HepG2 (cell line): Measurements from ENCODE around the gene COQ4. TPM values are rescaled to one million over a fixed set of nuclear protein-coding genes. Genes with fewer than 3 reads are reported as not detected.

ENCODE experiments used
- AGO2 ChIP-seq: fragments of 200-400 bp; formaldehyde crosslinking; optimal IDR thresholded peaks from 2 replicates; pipeline ENCODE3; 2017; ENCODE audit warnings: mild to moderate bottlenecking, low read depth, low read length, moderate library complexity
- ETV5 ChIP-seq: IDR thresholded peaks from 2 replicates; pipeline ENCODE4 v1.6.1; 2018; ENCODE audit warnings: missing biosample characterization, missing genetic modification reagents, inconsistent platforms, borderline replicate concordance
- HNRNPH1 ChIP-seq: fragments of 200-400 bp; formaldehyde crosslinking; optimal IDR thresholded peaks from 2 replicates; pipeline ENCODE3; 2017; ENCODE audit warnings: mild to moderate bottlenecking, low read depth, low read length
- IKZF1 ChIP-seq: fragments of 450-650 bp; IDR thresholded peaks from 2 replicates; pipeline ENCODE4 v1.7.1; 2016
- NONO ChIP-seq, 2 experiments: fragments of 450-650 bp in 1 of 2; sonication (generic) in 1 of 2; formaldehyde crosslinking in 1 of 2; IDR thresholded peaks in 1 of 2; conservative IDR thresholded peaks in 1 of 2; 2 replicates each; pipeline versions ENCODE4 v1.6.1 to v1.8.0; 2017 to 2022; ENCODE audit warnings: mild to moderate bottlenecking in 1 of 2, missing genetic modification reagents in 1 of 2, moderate library complexity in 1 of 2
- NR2F1 ChIP-seq, 2 experiments: fragments of 450-650 bp in 1 of 2; formaldehyde crosslinking in 1 of 2; IDR thresholded peaks; 2 replicates each; pipeline versions ENCODE4 v1.5.0 to v1.6.1; 2016 to 2020; ENCODE audit warnings: mild to moderate bottlenecking in 1 of 2, missing compliant biosample characterization in 1 of 2, missing genetic modification reagents in 1 of 2, moderate library complexity in 1 of 2
- RNF2 ChIP-seq: fragments of 450-650 bp; conservative IDR thresholded peaks from 2 replicates; pipeline ENCODE4 v1.6.1; 2016; ENCODE audit warnings: low read depth
- SETDB1 ChIP-seq: sonication (generic); formaldehyde crosslinking; IDR thresholded peaks from 2 replicates; pipeline ENCODE4 v1.5.1; 2020; ENCODE audit warnings: missing genetic modification reagents, mild to moderate bottlenecking, borderline replicate concordance
- THAP11 ChIP-seq: IDR thresholded peaks from 2 replicates; pipeline ENCODE4 v1.6.1; 2016; ENCODE audit warnings: missing biosample characterization, missing genetic modification reagents
- XRCC5 ChIP-seq: fragments of 200-400 bp; formaldehyde crosslinking; optimal IDR thresholded peaks from 2 replicates; pipeline ENCODE3; 2017; ENCODE audit warnings: mild to moderate bottlenecking, low read length
- ZNF761 ChIP-seq: sonication (generic); formaldehyde crosslinking; conservative IDR thresholded peaks from 2 replicates; pipeline ENCODE4 v1.4.0; 2020; ENCODE audit warnings: mild to moderate bottlenecking, missing genetic modification reagents
- ZNF891 ChIP-seq: sonication (generic); formaldehyde crosslinking; IDR thresholded peaks from 2 replicates; pipeline ENCODE4 v1.5.0; 2020; ENCODE audit warnings: mild to moderate bottlenecking, missing genetic modification reagents
- polyA plus RNA-seq, 8 experiments: library from polyadenylated mRNA; depleted of rRNA in 3 of 8; stranded (reverse) in 7 of 8; unstranded in 1 of 8; fragments of >200 nt; fragmentation: Illumina TruSeq in 4 of 8; extraction: Trizol in 4 of 8; gene quantifications; 2 replicates each; pipeline versions ENCODE4 v1.2.1 to v1.2.3, GENCODE V29; 2011 to 2016; ENCODE audit warnings: low read depth in 4 of 8, missing spikeins in 1 of 8, mixed read lengths in 1 of 8; ENCODE audit not compliant: insufficient read depth in 1 of 8
- total RNA-seq, 5 experiments: library from RNA; depleted of rRNA; stranded (reverse); fragments of >200 nt; fragmentation: Illumina TruSeq; extraction: Trizol; gene quantifications; 2 replicates each; pipeline ENCODE4 v1.2.3, GENCODE V29; 2016; ENCODE audit warnings: low read depth in 1 of 5
- TF ChIP-seq, protein P1 (sequence below): sonication (generic); formaldehyde crosslinking; conservative IDR thresholded peaks from 2 replicates; pipeline ENCODE4 v1.4.0; 2020; ENCODE audit warnings: missing genetic modification reagents
- TF ChIP-seq, protein P2 (sequence below): sonication (generic); formaldehyde crosslinking; IDR thresholded peaks from 2 replicates; pipeline ENCODE4 v1.8.0; 2022; ENCODE audit warnings: mild to moderate bottlenecking, missing genetic modification reagents, moderate library complexity
- TF ChIP-seq, protein P3 (sequence below): sonication (generic); formaldehyde crosslinking; IDR thresholded peaks from 2 replicates; pipeline ENCODE4 v1.8.0; 2022; ENCODE audit warnings: mild to moderate bottlenecking, missing genetic modification reagents, borderline replicate concordance
- TF ChIP-seq, protein P4 (sequence below): sonication (generic); formaldehyde crosslinking; IDR thresholded peaks from 2 replicates; pipeline ENCODE4; 2020; ENCODE audit warnings: missing genetic modification reagents, mild to moderate bottlenecking, borderline replicate concordance
- TF ChIP-seq, protein P5 (sequence below): sonication (generic); formaldehyde crosslinking; IDR thresholded peaks from 2 replicates; pipeline ENCODE4 v1.8.0; 2022; ENCODE audit warnings: missing genetic modification reagents, mild to moderate bottlenecking, inconsistent platforms, borderline replicate concordance
- TF ChIP-seq, protein P6 (sequence below): sonication (generic); formaldehyde crosslinking; IDR thresholded peaks from 2 replicates; pipeline ENCODE4 v1.5.1; 2020; ENCODE audit warnings: missing genetic modification reagents, mild to moderate bottlenecking, borderline replicate concordance

Gene COQ4
- total and polyA plus RNA-seq, 2 of the 13 experiments (the other 11 are each of a cell fraction or from before 2014, with no cell fraction given), result 26.1 to 36.0 TPM

DNA sequence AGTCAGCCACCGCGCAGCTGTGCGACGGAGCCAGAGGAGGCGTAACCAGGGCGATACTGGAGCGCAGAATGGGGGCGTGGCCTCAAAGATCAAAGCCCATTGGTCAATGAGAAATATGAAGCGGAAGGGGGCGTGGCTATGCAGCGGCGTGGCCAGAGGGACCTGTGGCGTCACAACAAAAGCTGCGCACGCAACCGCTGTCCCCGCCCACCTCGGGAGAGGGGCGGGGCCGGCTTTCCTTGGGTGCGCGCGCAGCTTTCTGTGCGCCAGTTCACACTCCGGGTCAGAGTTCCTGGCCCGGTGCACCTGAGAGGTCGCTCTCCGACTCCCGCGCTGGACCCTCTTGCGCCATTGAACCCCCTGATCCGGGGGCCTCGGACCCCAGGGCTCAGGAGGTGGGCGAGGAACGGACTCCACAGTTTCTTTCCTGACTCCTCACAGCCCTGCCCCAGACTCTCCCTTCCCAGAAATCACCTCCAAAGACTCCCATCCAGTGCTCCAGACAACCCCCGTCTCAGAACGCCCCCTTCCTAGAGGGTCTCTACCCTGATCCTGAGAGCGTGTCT is 46.5 kb upstream of the COQ4 start, which contains the start of gene SWI5 (continued):
- TF ChIP-seq, protein P1, sequence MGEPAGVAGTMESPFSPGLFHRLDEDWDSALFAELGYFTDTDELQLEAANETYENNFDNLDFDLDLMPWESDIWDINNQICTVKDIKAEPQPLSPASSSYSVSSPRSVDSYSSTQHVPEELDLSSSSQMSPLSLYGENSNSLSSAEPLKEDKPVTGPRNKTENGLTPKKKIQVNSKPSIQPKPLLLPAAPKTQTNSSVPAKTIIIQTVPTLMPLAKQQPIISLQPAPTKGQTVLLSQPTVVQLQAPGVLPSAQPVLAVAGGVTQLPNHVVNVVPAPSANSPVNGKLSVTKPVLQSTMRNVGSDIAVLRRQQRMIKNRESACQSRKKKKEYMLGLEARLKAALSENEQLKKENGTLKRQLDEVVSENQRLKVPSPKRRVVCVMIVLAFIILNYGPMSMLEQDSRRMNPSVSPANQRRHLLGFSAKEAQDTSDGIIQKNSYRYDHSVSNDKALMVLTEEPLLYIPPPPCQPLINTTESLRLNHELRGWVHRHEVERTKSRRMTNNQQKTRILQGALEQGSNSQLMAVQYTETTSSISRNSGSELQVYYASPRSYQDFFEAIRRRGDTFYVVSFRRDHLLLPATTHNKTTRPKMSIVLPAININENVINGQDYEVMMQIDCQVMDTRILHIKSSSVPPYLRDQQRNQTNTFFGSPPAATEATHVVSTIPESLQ (CRISPR knock-in tag), result no peak
- TF ChIP-seq, protein P2, sequence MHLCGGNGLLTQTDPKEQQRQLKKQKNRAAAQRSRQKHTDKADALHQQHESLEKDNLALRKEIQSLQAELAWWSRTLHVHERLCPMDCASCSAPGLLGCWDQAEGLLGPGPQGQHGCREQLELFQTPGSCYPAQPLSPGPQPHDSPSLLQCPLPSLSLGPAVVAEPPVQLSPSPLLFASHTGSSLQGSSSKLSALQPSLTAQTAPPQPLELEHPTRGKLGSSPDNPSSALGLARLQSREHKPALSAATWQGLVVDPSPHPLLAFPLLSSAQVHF, result no peak
- TF ChIP-seq, protein P3, sequence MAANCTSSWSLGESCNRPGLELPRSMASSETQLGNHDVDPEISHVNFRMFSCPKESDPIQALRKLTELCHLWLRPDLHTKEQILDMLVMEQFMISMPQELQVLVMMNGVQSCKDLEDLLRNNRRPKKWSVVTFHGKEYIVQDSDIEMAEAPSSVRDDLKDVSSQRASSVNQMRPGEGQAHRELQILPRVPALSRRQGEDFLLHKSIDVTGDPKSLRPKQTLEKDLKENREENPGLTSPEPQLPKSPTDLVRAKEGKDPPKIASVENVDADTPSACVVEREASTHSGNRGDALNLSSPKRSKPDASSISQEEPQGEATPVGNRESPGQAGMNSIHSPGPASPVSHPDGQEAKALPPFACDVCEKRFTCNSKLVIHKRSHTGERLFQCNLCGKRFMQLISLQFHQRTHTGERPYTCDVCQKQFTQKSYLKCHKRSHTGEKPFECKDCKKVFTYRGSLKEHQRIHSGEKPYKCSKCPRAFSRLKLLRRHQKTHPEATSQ (CRISPR knock-in tag), result no peak
- no peak for TF ChIP-seq RNF2
- no peak for TF ChIP-seq IKZF1
- TF ChIP-seq ZNF761 (CRISPR knock-in tag), result no peak
- TF ChIP-seq, protein P4, sequence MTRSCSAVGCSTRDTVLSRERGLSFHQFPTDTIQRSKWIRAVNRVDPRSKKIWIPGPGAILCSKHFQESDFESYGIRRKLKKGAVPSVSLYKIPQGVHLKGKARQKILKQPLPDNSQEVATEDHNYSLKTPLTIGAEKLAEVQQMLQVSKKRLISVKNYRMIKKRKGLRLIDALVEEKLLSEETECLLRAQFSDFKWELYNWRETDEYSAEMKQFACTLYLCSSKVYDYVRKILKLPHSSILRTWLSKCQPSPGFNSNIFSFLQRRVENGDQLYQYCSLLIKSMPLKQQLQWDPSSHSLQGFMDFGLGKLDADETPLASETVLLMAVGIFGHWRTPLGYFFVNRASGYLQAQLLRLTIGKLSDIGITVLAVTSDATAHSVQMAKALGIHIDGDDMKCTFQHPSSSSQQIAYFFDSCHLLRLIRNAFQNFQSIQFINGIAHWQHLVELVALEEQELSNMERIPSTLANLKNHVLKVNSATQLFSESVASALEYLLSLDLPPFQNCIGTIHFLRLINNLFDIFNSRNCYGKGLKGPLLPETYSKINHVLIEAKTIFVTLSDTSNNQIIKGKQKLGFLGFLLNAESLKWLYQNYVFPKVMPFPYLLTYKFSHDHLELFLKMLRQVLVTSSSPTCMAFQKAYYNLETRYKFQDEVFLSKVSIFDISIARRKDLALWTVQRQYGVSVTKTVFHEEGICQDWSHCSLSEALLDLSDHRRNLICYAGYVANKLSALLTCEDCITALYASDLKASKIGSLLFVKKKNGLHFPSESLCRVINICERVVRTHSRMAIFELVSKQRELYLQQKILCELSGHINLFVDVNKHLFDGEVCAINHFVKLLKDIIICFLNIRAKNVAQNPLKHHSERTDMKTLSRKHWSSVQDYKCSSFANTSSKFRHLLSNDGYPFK, result no peak; the same call in 1 of the 2 replicates
- peak; percentile 64 for TF ChIP-seq ZNF891 (CRISPR knock-in tag)
- TF ChIP-seq AGO2, result no peak
- TF ChIP-seq, protein P5, sequence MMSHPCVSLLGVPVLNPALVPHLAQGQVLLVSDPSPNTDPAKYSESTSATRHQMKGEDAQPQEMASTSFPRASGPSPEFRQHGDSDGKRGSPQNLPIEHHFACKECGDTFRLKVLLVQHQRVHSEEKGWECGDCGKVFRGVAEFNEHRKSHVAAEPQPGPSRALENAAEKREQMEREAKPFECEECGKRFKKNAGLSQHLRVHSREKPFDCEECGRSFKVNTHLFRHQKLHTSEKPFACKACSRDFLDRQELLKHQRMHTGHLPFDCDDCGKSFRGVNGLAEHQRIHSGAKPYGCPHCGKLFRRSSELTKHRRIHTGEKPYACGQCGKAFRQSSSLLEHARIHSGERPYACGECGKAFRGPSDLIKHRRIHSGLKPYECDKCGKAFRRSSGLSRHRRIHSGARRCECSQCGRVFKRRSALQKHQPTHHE, result peak; percentile 35; the same call in 1 of the 2 replicates
- peak; percentile 42; the same call in 1 of the 2 replicates for TF ChIP-seq ETV5
- TF ChIP-seq XRCC5, result no peak
- TF ChIP-seq THAP11, result peak; percentile 81
- TF ChIP-seq, protein P6, sequence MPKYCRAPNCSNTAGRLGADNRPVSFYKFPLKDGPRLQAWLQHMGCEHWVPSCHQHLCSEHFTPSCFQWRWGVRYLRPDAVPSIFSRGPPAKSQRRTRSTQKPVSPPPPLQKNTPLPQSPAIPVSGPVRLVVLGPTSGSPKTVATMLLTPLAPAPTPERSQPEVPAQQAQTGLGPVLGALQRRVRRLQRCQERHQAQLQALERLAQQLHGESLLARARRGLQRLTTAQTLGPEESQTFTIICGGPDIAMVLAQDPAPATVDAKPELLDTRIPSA (CRISPR knock-in tag), result no peak
- no peak for TF ChIP-seq HNRNPH1
- TF ChIP-seq NR2F1 (CRISPR knock-in tag; IDR thresholded peaks at IDR 0.05), result peak; percentile 82 to 92; a peak in 3 of 4 replicates
- no peak for TF ChIP-seq SETDB1 (CRISPR knock-in tag)
- no peak for TF ChIP-seq NONO (IDR thresholded peaks at IDR 0.05)
- TF ChIP-seq NONO (CRISPR knock-in tag; conservative IDR thresholded peaks at IDR 0.05), result no peak
